ENCODE measurements around the gene GRM2. TPM values are rescaled to one million over a fixed set of nuclear protein-coding genes. Genes with fewer than 3 reads are reported as not detected.

GRM2 gene
- total RNA-seq, 1 experiment from 2014 or later: 3.7 TPM

- no peak for ATAC-seq
- Mint-ChIP-seq H3K4me3 (no peak overlapping the region), H3K4me1 (peaks cover 34% of the 10 kb centered on the region), H3K36me3 (no peaks in the 10 kb centered on the region; the same call in 1 of the 2 replicates), H3K27ac (no peak overlapping the region), H3K27me3 (ENCODE audit: low read depth) (no peaks in the 10 kb centered on the region; the same call in 1 of the 2 replicates), H3K9me3 (no peaks in the 10 kb centered on the region)
- POLR2A ChIA-PET: interaction anchor here (2.1 kb wide), 1 partner anchor 169 kb away, joined by 10 read pairs; the partner anchor contains the start of gene DCAF1
- TF ChIP-seq TCF7 (CRISPR knock-in tag; IDR thresholded peaks at IDR 0.05; ENCODE audit: low read depth) (no peak), CREB1 (CRISPR knock-in tag; IDR thresholded peaks at IDR 0.05) (no peak), FOXP4 (CRISPR knock-in tag; IDR thresholded peaks at IDR 0.05) (no peak), ZNF425 (CRISPR knock-in tag; conservative IDR thresholded peaks at IDR 0.05) (no peak), ZBTB43 (CRISPR knock-in tag; IDR thresholded peaks at IDR 0.05) (no peak), MLX (CRISPR knock-in tag; IDR thresholded peaks at IDR 0.05) (no peak), MYBL2 (CRISPR knock-in tag; IDR thresholded peaks at IDR 0.05) (no peak), HMGXB4 (CRISPR knock-in tag; IDR thresholded peaks at IDR 0.05) (no peak), JUN (CRISPR knock-in tag; IDR thresholded peaks at IDR 0.05) (no peak), CBFB (CRISPR knock-in tag; IDR thresholded peaks at IDR 0.05; ENCODE audit: low read depth) (no peak), ZNF671 (CRISPR knock-in tag; IDR thresholded peaks at IDR 0.05) (no peak), PREB (CRISPR knock-in tag; IDR thresholded peaks at IDR 0.05; ENCODE audit: borderline replicate concordance) (no peak), SMAD4 (CRISPR knock-in tag; IDR thresholded peaks at IDR 0.05) (no peak), ETV6 (CRISPR knock-in tag; IDR thresholded peaks at IDR 0.05) (no peak), FOXP1 (CRISPR knock-in tag; IDR thresholded peaks at IDR 0.05; ENCODE audit: borderline replicate concordance) (no peak), ZNF416 (CRISPR knock-in tag; IDR thresholded peaks at IDR 0.05) (no peak), IRF2 (CRISPR knock-in tag; IDR thresholded peaks at IDR 0.05; ENCODE audit: borderline replicate concordance, low read depth) (no peak), NFYB (CRISPR knock-in tag; conservative IDR thresholded peaks at IDR 0.05; ENCODE audit: low read depth) (no peak), ZNF512 (CRISPR knock-in tag; IDR thresholded peaks at IDR 0.05; ENCODE audit: borderline replicate concordance) (no peak), NR3C1 (CRISPR knock-in tag; conservative IDR thresholded peaks at IDR 0.05; ENCODE audit: low read depth) (no peak)
- CTCF ChIA-PET: interaction anchor here (0.6 to 5.7 kb wide), 21 partner anchors 11 to 1102 kb away, joined by 3 to 198 read pairs (median 6); partner anchors contain the start of genes DCAF1, GRM2, NEK4 and RBM15B
- no peak for DNase-seq (ENCODE audit: low spot score)
These were observed 38.1 kb upstream of the GRM2 start for GRCh38 chr3:51668756-51669155.
